Measurements from ENCODE around the gene RBM33. TPM values are rescaled to one million over a fixed set of nuclear protein-coding genes. Genes with fewer than 3 reads are reported as not detected.
A peak's percentile ranks its signal among the peaks of the same experiment; 100 is the strongest.

RBM33 gene
- total and polyA plus RNA-seq, 2 of the 13 experiments (the other 11 are each of a cell fraction or from before 2014, with no cell fraction given), result 12.4 to 28.9 TPM

DNA sequence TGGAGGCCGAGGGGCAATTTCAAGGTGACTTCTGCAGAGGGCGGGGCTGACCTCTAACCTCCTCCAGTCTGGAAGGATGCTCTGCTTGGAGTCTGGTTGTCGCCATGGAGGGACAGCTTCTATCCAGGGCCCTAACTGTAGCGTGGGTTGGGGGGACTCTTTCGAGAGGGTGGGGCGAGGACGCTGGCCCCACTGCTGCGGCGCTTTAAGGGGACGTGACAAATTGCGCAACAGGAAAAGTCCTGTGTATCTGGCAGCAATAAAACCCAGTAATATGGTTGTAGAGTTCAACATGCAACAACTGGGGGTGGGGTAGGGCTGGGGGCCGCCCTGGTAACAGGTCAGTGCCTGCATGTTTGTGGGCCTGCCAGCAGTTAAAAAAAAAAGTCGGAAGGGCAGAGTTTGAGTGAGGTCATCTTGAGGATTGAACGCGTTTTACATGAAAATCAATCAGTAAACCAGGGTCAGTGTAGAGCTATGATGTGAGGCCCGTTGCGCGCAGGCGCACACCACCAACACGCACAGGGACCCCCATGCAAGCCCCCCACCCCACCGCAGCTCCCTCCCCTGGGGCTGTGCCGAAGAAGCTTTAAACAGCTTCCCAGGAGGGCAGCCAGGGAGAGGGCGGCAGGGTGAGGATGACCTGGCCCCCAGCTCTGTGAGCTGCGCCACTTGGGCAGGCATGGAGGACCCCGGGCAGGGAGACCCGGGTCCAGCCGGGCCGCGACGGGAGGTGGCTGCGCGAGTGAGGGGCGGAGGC is 163.5 kb downstream of the RBM33 start (continued):
- TF ChIP-seq ZNF160 (CRISPR knock-in tag; IDR thresholded peaks at IDR 0.05) (no peak; the same call in 1 of the 2 replicates), POLR2A (IDR thresholded peaks at IDR 0.05; ENCODE audit: insufficient read depth in 1 of 2, low read depth in 2 of 2, low read length in 2 of 2) (no peak; a peak in 1 of 4 replicates), DPF2 (CRISPR knock-in tag; IDR thresholded peaks at IDR 0.05; ENCODE audit: borderline replicate concordance, low read depth) (no peak), ZBTB20 (CRISPR knock-in tag; IDR thresholded peaks at IDR 0.05; ENCODE audit: borderline replicate concordance, low read depth) (0 out of 2 replicates have a peak, but pooled peaks have one; percentile 18), ESRRA (CRISPR knock-in tag; IDR thresholded peaks at IDR 0.05; ENCODE audit: low read depth) (peak; percentile 68; the same call in 1 of the 2 replicates), ZNF747 (CRISPR knock-in tag; IDR thresholded peaks at IDR 0.05; ENCODE audit: borderline replicate concordance) (no peak), EED (CRISPR knock-in tag; IDR thresholded peaks at IDR 0.05) (no peak), ZNF224 (CRISPR knock-in tag; IDR thresholded peaks at IDR 0.05) (no peak), PAF1 (CRISPR knock-in tag; IDR thresholded peaks at IDR 0.05) (no peak), CEBPB (IDR thresholded peaks at IDR 0.05; ENCODE audit: borderline replicate concordance, low read depth, low read length) (peak; percentile 97), ZNF674 (CRISPR knock-in tag; IDR thresholded peaks at IDR 0.05; ENCODE audit: low read depth) (no peak), NAIF1 (CRISPR knock-in tag; IDR thresholded peaks at IDR 0.05; ENCODE audit: borderline replicate concordance) (no peak), GATAD1 (CRISPR knock-in tag; IDR thresholded peaks at IDR 0.05) (no peak), ZNF577 (CRISPR knock-in tag; IDR thresholded peaks at IDR 0.05; ENCODE audit: borderline replicate concordance, low read depth) (no peak)
- TF ChIP-seq, protein P1, sequence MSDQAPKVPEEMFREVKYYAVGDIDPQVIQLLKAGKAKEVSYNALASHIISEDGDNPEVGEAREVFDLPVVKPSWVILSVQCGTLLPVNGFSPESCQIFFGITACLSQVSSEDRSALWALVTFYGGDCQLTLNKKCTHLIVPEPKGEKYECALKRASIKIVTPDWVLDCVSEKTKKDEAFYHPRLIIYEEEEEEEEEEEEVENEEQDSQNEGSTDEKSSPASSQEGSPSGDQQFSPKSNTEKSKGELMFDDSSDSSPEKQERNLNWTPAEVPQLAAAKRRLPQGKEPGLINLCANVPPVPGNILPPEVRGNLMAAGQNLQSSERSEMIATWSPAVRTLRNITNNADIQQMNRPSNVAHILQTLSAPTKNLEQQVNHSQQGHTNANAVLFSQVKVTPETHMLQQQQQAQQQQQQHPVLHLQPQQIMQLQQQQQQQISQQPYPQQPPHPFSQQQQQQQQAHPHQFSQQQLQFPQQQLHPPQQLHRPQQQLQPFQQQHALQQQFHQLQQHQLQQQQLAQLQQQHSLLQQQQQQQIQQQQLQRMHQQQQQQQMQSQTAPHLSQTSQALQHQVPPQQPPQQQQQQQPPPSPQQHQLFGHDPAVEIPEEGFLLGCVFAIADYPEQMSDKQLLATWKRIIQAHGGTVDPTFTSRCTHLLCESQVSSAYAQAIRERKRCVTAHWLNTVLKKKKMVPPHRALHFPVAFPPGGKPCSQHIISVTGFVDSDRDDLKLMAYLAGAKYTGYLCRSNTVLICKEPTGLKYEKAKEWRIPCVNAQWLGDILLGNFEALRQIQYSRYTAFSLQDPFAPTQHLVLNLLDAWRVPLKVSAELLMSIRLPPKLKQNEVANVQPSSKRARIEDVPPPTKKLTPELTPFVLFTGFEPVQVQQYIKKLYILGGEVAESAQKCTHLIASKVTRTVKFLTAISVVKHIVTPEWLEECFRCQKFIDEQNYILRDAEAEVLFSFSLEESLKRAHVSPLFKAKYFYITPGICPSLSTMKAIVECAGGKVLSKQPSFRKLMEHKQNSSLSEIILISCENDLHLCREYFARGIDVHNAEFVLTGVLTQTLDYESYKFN (CRISPR knock-in tag; conservative IDR thresholded peaks at IDR 0.05), result peak; percentile 73
- TF ChIP-seq, protein P2, sequence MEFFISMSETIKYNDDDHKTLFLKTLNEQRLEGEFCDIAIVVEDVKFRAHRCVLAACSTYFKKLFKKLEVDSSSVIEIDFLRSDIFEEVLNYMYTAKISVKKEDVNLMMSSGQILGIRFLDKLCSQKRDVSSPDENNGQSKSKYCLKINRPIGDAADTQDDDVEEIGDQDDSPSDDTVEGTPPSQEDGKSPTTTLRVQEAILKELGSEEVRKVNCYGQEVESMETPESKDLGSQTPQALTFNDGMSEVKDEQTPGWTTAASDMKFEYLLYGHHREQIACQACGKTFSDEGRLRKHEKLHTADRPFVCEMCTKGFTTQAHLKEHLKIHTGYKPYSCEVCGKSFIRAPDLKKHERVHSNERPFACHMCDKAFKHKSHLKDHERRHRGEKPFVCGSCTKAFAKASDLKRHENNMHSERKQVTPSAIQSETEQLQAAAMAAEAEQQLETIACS (CRISPR knock-in tag; IDR thresholded peaks at IDR 0.05), result no peak
- TF ChIP-seq, protein P3, sequence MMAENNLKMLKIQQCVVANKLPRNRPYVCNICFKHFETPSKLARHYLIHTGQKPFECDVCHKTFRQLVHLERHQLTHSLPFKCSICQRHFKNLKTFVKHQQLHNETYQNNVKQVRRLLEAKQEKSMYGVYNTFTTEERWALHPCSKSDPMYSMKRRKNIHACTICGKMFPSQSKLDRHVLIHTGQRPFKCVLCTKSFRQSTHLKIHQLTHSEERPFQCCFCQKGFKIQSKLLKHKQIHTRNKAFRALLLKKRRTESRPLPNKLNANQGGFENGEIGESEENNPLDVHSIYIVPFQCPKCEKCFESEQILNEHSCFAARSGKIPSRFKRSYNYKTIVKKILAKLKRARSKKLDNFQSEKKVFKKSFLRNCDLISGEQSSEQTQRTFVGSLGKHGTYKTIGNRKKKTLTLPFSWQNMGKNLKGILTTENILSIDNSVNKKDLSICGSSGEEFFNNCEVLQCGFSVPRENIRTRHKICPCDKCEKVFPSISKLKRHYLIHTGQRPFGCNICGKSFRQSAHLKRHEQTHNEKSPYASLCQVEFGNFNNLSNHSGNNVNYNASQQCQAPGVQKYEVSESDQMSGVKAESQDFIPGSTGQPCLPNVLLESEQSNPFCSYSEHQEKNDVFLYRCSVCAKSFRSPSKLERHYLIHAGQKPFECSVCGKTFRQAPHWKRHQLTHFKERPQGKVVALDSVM (CRISPR knock-in tag; IDR thresholded peaks at IDR 0.05), result peak; percentile 18
- TF ChIP-seq, protein P4, sequence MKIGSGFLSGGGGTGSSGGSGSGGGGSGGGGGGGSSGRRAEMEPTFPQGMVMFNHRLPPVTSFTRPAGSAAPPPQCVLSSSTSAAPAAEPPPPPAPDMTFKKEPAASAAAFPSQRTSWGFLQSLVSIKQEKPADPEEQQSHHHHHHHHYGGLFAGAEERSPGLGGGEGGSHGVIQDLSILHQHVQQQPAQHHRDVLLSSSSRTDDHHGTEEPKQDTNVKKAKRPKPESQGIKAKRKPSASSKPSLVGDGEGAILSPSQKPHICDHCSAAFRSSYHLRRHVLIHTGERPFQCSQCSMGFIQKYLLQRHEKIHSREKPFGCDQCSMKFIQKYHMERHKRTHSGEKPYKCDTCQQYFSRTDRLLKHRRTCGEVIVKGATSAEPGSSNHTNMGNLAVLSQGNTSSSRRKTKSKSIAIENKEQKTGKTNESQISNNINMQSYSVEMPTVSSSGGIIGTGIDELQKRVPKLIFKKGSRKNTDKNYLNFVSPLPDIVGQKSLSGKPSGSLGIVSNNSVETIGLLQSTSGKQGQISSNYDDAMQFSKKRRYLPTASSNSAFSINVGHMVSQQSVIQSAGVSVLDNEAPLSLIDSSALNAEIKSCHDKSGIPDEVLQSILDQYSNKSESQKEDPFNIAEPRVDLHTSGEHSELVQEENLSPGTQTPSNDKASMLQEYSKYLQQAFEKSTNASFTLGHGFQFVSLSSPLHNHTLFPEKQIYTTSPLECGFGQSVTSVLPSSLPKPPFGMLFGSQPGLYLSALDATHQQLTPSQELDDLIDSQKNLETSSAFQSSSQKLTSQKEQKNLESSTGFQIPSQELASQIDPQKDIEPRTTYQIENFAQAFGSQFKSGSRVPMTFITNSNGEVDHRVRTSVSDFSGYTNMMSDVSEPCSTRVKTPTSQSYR (CRISPR knock-in tag; IDR thresholded peaks at IDR 0.05; ENCODE audit: borderline replicate concordance), result no peak; the same call in 1 of the 2 replicates
